HG03025 (cell line): Measurements from ENCODE around the gene POT1.

ENCODE experiments used
- ATAC-seq: cut with Tn5 transposase; IDR thresholded peaks from one replicate; pipeline ENCODE4 v1.9.1; 2021; ENCODE audit warnings: mild to moderate bottlenecking, moderate library complexity; ENCODE audit not compliant: unreplicated experiment, low FRiP score

Gene POT1

DNA sequence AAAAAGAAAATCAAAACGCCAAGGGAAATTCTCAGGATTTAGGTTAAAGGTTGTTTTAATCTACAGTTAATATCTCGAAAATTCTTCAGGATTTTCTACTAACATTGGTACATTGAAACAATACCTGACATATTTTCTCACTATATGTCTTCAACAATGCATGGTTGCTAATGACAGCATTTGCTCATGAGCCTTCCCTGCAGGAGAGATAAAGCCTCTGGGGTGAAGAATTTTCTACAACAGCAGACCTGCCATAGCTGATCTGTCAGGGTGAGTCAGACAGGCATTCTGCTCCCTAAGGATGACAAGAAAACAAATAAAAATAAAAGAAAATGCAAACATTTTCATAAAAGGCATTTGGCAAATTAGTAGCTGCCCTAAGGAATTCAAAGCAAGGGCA, 152.4 kb downstream of the POT1 start:
- no peak for ATAC-seq

DNA sequence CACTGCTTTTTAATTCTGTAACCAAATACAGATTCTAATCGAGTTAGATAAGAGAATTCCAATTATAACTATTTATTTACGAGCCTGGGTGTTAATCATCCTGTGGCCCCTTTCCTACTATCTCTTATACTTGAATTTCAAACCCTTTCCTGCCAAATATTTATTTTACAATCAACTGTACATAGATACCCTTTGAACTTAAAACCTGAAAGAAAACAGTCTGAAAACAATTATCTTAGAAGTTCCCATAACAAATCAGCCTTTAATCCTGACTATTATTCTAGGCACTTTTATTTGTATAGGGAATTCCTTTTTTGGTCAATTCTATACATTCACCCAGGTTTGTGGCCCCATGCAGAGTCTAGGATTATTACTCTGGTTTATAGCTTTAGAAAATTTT, 153.5 kb downstream of the POT1 start:
- ATAC-seq, result no peak

DNA sequence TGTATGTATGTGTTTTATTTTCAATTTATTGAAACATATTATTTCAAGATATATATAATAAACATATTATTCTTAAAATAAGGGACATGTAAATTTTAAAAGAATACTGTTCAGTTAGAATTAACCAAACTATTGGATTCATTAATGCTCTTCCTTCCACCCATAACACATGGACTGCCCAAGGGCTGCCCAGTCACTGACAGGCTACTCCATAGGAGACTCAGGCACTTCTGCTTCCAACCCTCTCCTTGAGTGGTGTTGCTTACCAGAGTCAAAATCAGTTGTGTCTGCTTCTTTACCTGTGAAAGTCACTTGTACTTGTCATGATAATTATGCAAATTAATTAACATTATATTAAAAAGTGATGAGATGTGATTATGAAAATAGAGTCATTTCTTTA, 154.2 kb downstream of the POT1 start:
- no peak for ATAC-seq

DNA sequence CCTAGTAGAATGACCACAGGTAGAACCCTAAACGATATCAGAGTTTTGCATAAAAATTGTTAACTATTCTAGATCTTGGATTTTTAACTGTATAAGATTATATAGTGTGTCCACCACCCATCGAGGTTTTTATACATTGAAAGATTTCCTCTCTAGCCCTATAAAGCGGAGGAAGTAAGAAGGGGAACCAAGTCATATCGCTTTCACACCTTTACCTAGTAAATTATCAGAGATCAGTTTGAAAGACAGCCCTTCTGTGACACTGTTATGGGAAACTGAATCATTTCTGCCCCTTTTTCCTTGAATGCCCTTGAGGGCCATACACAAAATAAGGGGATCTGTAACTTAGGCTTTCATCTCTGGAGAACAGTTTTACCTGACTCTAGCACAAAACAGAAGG, 155.7 kb downstream of the POT1 start:
- ATAC-seq, result no peak

DNA sequence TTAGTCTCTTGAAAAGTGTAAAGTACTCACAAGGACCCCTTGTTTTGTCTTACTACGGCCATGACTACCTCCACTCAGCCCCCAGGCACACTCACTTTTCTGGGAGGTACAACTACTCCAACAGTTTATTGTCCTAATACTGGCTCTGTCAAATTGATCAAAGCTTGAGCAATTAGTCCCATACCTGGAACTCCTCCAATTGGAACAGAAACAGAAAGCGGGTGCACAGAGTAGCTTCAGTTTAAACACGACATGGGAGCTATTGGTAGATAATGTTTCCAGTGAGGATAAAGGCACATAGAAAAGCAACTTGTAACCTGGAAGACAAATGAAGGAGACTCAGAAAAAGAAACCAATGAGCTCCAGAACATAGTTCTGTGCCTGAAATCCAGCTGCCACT, 156.3 kb downstream of the POT1 start:
- no peak for ATAC-seq
